ENCODE measurements around the gene MICOS13.
A peak's percentile ranks its signal among the peaks of the same experiment; 100 is the strongest.

MICOS13 gene

DNA sequence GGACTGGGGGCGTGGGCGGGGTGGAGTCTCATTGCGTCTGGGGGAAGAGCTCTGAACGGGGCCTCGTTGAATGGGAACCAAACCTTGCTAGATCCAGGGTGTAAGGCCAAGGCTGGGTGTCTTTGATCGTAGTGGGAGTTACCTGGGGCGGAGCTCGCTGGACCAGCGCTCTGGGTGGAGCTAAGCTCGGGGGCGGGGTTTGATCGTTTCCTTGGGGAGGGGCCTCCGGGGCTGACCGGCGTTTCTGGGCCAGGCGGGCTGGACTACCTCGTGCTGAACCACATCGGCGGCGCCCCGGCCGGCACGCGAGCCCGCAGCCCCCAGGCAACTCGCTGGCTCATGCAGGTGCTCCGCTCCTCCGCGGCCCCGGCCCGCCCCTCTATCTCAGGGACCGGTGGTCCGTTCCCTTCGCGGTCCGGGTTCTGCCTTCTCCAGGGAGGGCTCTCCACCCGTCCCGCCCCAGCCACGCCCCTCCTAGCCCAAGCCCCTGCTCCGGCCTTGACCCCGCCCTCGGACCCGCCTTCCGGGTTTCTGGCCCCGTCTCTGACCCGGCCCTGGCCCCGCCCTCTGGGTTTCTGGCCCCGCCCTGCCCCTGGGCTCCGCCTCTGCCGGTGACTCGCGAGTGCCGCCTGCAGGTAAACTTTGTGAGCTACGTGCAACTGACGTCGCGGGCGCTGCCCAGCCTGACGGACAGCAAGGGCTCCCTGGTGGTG lies 6.5 kb upstream of the MICOS13 start:
- DNase-seq: peak; percentile 99

DNA sequence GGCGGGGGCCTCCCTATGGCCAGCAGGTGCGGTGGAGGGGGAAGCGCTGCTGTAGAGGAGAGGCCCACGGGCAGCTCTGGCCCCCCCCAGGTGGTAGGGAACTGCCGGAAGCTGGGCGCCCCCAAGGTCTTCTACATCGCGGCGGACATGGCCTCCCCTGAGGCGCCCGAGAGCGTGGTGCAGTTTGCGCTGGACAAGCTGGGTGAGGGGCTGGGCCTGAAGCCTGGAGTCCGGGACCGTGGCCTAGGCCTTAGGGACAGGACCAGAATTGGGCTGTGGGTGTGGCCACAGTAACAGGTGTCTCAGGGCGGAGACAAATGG lies 6.0 kb upstream of the MICOS13 start:
- no peak for DNase-seq

DNA sequence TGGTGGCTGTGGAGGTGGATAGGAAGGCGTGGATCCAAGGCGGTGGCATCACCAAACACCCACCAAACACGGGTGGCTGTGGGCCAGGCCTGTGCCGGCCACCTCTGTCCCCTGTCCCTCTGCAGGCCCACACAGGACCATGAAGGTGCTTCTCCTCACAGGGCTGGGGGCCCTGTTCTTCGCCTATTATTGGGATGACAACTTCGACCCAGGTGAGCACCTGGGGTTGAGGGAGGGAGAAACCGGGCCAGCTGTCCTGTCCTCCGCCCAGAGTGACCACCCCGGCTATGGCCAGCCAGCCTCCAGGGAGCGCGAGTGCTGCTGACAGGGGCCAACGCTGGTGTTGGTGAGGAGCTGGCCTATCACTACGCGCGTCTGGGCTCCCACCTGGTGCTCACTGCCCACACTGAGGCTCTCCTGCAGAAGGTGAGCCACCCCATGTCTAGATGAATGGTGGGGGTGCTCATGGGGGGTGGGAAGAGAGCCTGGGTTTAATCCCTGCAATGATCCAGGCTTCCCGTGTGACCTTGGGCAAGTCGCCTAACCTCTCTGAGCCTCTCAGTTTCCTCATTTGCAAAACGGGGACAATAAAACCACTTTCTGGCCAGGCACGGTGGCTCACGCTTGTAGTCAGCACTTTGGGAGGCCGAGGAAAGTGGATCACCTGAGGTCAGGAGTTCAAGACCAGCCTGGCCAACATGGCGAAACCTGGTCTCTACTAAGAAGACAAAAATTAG lies 4.5 kb upstream of the MICOS13 start:
- no peak for DNase-seq

DNA sequence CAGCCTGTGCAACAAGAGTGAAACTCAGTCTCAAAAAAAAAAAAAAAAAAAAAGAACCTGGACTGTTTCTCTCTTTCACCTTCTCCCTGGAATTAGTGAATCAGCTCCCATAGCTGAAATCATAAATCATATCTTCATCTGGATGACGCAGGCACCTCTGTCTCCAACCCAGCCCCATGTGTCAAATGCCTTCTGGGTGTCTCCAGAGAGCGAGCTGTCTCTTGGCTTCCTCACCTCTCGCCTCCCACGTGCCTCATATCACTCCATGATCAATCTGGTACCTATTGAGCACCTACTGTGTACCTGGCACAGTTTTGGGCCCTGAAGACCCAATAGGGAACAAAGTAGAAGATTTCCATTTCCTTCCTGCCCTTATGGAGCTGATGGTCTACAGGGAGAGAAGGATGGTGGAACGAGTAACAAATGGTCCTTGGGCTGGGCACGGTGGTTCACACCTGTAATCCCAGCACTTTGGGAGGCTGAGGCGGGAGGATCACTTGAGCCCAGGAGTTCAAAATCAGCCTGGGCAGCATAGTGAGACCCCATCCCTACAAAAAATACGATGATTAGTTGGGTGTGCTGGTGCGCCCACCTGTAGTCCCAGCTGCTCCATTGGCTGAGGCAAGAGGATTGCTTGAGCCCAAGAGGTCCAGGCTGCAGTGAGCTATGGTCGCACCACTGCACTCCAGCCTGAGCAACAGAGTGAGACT lies 3.0 kb upstream of the MICOS13 start:
- no peak for DNase-seq

DNA sequence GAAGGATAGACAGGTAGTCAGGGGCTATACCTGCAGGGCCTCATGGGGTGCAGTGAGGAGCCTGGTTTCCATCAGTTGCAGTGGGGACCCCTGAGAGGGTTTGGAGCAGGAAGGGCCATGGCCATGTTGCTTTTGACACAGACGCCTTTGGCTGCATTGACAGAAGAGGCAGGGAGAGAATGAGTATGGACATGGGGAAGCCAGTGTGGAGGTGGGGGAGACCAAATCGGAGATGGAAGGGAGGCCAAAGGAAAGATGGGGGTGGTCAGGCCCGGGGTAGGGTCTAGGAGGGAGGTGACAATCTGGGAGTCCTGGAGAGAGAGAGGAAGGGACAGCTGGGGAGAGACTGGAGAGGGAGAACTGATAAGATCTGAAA lies 1.8 kb upstream of the MICOS13 start:
- DNase-seq: no peak

DNA sequence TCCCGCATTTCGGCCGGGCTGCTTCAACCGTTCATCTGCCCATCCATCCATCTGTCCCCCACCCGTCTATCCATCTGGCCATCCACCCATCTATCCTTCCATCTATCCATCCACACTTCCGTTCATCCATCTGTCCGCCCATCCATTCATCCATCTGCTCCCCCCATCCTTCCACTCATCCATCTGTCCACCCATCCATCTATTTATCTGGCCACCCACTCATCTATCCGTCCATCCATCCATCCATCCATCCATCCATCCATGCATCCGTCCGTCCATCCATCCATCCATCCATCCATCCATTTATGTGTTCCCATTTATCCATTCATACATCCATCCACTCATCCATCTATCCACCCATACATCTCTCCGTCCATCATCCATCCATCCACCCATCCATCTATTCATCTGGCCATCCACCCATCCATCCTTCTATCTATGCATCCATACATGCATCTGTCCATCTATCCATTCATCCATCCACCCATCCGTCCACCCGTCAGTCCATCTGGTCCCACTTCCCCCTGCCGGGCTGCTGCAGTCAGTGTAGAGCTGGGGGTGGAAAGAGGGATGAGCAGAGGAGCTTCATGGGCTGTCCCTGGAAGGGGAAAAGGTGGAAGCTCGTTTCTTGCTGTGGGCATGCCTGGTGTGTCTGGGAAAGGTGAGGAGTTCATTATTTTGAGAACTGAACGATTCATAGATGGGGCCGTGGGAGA lies 1.2 kb upstream of the MICOS13 start:
- no peak for DNase-seq

DNA sequence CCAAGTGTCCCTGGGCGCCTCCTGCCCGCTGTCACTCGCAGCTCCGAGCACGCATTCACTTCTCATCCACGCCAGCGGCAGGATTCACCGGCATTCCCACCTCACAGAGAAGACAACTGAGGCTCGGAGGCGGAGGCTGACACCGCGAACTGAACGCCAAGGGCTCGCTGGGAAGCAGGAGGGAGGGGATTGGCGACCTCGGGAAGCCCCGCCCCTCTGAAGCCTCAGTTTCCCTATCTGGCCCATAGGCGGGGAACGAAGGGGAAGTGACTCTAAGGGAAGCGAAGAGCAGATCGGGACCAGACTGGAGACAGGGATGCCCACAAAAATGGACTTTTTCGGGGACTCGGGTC lies 256 bp downstream of the MICOS13 start:
- no peak for DNase-seq

DNA sequence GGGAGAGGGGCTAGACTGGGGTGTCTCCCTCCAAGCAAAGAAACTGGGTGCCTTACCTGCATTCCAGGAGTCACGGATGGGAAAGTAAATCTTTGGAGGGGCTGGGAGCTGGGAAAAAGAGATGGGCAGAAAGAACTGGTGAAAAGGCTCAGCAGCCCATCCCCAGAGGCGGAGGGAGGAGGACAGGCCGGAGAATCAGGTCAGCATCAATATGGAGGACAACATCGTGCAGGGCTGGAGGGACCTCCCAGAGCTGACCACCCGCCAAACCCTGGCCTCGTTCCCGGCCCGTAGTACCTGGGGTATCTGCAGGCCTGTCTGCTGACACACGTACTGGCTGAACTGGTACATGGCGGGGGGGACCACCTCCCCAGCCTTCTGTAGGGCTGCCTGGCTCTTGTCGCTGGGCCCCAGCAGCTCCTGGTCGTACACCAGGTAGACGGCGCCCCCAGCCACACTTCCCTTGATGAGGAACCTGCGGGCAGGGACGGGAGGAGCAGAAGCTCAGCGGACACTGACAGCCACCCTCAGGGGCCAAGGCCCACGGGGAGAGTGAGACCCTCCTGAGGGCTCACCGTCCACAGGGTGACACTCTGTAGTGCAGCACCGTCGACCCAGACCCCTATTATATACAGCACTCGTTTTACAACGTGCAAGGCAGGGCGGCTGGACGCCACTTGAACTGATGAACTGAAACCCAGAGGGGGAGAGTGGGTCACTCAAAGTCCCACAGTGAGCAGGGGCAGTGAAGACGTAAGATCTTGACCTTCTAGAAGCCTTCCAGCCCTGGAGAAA lies 830 bp downstream of the MICOS13 start:
- DNase-seq: no peak

DNA sequence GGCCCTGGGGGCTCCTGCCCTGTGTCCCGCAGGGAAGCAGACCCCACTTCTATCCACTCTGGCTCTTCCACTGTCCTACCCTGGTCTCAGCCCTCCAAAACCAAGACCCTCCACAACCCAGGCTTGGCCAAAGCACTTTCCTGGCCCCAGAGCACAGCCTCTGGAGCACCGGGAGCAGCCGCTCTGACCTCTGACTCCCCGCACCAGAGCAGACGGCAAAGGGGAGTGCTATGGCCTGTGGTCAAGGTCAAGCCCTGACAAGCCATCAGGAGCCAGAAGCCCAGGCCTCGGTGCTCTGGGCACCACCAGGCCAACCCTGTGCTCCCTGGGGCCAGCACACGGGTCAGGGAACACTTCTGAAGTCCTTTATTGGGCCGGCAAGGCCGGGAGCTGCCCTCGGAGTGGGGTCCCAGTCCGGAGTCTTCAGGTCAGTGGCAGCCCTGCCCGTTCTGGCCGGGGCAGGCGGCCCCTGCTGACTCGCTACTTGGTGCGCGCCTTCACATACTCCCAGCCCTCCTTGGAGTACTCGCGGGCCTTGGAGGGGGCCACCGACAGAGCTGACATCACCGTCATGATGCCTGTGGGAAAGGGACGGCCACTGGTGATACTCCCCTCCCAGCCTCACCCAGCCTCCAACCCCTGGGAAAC lies 2.1 kb downstream of the MICOS13 start:
- no peak for DNase-seq

DNA sequence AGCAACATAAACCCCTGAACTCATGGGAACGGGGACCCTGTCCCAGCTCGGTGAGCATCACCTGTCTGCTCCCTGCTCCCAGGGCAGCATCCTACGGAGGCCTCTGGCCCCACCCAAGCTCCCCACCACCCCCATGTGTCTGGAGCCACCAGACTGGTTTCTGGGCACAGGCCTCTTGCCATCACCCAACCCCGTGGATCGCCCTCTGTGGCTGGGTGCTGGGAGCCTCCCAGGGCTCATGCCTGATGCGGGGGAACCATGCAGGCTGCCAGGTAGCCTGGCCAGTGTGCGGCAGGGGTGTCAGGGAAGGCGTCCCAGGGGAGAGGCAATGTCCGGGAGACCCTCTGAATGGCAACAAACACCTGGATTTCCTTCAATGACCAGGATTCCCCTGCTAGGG lies 2.7 kb downstream of the MICOS13 start:
- no peak for DNase-seq

DNA sequence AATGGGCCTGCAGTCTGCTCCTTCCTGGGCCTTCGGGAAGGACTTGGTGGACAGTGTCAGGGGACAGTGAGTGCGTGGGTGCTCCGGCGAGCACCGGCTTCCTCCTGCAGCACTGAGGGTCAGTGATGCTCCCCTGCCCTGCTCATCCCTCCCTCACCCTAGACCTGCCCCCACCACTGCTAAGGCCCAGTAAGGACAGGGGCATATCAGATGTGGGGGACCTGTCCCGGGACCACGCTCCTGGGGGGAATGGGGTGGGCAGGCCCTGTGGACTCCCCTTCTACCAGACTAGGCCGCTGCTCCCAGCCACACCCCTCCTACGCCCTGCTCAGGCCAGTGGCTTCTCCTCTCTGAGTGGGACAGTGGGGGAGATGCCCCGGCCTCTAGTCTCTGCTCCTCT lies 3.2 kb downstream of the MICOS13 start:
- no peak for DNase-seq

DNA sequence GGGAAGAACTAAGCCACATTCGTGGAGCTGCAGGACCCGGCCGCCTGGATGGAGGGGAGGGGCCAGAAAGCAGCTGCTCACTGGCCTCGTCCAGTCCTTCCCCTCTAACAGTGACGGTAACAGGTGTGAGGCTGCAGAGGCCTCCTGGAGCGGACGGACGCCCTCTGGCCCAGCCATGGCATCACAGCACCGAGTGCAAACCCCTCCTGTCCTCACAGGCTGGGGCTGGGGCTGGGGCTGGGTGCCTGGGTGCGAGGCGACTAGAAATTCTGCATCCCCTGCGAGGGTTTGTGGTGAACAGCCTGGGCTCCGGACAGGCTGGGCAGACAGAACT lies 3.6 kb downstream of the MICOS13 start:
- DNase-seq: no peak

DNA sequence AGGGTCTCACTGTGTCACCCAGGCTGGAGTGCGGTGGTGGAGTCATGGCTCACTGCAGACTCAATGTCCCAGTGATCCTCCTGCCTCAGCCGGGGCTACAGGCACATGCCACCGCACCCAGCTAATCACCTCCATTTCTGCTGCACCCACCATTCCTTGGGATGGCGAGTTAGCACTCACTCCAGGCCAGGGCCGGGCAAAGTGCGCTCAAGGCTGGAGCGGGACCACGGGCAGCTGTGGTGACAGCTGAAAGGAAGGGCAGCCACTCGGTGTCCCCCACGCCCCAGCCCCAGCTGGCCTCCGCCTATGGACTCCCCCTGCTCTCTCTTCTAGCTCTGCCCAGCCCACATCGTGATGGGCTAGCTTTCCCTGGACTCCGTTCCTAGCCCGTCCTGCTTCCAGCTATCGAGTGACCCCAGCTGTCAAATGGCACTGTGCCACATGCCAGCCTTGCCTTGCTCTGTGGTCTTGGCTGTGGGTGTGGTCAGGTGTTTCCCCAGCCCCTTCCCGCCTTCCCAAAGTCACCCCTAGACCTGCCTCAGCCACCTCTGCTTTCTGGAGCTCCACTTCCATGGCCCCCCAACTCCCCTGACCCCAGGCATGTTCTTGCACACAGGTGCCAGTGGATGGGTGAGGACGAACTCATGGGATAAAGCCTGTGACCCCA lies 4.1 kb downstream of the MICOS13 start:
- DNase-seq: no peak

DNA sequence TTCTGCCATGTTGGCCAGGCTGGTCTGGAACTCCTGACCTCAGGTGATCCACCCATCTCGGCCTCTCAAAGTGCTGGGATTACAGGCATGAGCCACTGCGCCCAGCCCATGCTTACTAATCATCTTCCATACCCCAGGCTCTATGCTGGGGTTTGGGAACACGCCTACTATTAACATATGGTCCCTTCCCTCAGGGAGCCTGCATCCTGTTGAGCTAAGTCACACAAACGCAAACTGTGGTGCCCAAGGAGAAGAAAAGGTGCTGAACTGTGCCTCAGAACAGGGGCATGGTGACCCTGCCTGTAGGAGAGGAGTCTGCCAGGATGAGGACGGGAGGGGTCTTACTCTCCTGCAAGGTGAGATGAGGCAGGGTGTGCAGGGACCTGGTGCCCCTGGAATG lies 5.6 kb downstream of the MICOS13 start:
- no peak for DNase-seq

DNA sequence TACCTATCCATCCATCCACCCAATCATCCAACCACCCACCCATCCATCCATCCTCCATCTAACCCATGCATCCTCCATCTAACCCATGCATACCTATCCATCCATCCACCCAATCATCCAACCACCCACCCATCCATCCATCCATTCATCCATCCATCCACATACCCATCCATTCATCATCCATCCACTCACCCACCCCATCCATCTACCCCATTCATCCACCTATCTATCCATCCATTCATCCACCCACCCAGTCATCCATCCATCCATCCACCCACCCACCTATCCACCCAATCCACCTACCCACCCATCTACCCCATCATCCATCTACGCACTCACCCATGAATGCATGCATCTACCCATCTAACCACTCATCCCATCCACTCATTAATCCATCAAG lies 6.6 kb downstream of the MICOS13 start:
- DNase-seq: no peak

DNA sequence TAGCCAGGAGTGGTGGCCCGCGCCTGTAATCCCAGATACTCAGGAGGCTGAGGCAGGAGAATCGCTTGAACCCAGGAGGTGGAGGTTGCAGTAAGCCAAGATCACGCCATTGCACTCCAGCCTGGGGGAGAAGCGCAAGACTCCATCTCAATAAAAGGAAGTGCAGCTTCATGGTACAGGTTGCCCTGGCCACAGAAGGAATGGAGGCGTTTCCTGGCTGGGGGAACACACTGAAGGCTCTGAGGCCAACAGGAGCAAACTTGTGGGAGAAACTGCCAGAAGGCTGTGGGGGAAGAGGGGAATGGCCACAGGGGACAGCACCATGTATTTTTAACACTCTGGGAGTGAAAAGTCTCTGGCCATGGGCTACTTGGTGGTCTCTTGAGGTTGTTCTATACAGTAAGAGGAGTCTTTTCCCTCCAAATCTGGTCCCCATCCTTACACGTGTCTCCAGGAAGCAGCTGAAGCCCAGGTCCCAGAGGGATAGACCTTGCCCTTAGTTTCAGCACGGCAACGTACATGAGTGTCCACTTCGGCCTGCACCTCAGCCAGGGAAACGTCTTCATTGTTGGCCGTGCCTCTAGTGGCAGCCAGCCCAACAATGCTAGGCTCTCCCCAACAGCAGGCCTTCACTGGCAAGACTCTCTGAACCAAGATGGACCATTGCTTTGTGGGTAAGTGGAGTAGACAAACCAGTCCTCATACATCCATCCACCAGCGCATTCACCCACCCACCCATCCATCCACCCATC lies 7.4 kb downstream of the MICOS13 start:
- no peak for DNase-seq

DNA sequence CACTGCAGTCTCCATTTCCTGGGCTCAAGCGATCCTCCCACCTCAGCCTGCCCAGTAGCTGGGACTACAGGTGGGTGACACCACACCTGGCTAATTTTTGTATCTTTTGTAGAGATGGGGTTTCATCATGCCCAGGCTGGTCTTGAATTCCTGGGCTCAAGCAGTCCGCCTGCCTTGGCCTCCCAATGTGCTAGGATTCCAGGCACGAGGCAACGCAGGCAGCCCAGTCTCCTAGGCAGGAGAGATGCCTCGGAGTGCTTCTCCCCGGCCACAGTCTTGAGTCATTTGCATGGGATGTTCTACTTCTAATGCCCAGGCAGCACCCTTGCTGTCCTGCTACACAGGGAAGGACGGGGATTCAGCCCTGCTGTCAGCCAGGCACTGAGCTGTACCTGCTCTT lies 8.7 kb downstream of the MICOS13 start:
- DNase-seq: no peak

DNA sequence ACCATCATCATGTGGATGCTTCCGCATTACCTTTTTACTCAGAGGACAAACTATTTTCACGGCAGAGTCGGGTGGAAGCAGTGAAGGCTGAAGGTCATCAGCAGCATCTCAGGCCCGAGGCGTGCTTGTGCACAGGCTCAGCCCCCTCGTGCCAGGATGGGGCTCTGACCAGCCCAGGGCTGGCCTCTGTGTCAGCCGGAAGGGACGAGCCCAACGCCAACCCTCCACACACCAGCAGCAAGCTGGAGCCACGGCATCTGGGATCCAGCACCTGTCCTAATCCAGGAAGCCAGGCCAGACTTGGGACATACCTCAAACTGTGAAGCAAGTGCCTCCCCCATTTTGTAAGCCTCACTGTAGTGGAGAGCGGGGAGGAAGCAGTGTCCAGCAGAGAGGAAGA lies 11.1 kb downstream of the MICOS13 start:
- no peak for DNase-seq

DNA sequence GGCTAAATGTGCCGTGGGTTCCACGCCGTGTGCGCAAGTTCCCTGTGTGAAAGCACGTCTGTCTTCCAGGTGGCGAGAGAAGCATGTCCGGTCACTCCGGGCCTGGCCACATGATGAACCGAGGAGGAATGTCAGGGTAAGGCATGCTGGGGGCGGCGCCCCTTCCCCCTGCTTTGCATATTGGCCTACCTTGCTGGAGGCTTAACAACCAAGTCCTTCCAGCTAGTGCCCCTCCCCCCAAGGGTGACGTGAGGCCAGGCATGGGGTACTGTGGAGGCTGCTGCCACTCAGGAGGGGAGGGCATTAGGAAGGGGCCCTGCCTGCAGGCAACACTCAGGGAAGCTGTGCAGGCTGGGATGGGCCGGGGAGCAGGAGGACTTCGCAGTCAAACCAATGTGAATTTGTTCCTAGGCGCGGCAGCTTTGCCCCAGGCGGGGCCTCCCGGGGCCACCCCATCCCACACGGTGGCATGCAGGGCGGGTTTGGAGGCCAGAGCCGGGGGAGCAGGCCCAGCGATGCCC lies 12.5 kb downstream of the MICOS13 start:
- DNase-seq: no peak

DNA sequence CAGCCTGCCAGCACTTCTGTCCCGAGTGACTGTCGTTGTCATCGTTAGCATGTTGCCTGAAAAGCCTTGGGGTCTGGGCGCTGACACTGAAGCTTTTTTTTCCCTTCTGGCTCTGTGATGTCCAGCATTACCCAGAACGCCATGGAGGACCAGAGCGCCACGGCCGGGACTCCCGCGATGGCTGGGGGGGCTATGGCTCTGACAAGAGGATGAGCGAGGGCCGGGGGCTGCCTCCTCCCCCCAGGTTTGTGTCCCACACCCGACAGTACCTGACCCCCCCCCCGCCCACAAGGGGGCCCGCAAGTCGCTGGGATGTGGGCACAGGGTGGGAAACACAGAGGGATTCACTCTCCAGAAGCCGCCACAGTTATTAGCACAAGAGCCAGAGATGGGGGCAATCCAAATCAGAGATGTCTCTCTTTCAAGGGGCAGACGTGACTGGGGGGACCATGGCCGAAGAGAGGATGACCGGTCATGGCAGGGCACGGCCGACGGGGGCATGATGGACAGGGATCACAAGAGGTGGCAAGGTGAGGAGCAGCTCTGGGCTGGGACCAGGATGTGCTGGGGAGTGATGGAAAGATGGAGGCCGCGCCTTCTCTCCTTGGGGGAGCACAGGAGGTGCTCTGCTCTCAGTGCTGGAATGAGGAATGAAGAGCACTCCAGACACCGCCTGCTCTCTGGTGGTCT lies 13.2 kb downstream of the MICOS13 start:
- DNase-seq: no peak

Measured in stimulated activated CD4-positive, alpha-beta T cell treated with anti-CD3 and anti-CD28 coated beads, Interleukin-4, amount 100 ng/mL, for 24 hours (primary cell).